Epithelial cell of esophagus (primary cell): Measurements from ENCODE around the gene TRIO.

Experiments
- DNase-seq: peaks from one replicate; pipeline ENCODE4 v3.0.0; 2010; ENCODE audit warnings: low read depth
- H3K4me3 ChIP-seq: 2 replicates; pipeline ENCODE4 v1.5.1; 2011; ENCODE audit warnings: mild to moderate bottlenecking, low read length, control low read depth
- CTCF ChIP-seq: IDR thresholded peaks from 2 replicates; pipeline ENCODE4 v1.5.1; 2011; ENCODE audit warnings: low read depth, mild to moderate bottlenecking, low read length, control low read depth, inconsistent platforms; ENCODE audit not compliant: insufficient read depth; ENCODE audit errors: missing control alignments

TRIO gene

DNA sequence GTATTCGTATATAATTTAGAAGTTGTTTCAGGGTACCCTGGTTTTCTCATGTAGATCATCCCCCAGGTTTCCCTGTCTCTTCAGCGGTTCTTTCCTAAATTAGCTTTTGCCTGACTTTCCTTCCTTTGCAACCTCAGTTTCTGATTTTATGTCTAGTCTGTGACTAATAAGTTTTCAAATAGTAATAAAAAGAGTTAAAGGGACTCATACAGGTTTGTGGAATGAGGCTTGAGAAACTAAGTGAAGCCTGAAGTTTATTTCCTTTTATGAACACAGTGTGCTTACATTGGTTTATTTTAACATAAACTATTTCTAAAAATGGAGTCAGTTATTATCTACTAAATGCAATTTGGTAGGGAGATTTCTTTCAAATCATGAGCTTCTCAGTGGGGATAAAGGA, 96.8 kb downstream of the TRIO start:
- TF ChIP-seq CTCF: no peak
- no peak for DNase-seq
- no peak overlapping the region for H3K4me3 ChIP-seq

DNA sequence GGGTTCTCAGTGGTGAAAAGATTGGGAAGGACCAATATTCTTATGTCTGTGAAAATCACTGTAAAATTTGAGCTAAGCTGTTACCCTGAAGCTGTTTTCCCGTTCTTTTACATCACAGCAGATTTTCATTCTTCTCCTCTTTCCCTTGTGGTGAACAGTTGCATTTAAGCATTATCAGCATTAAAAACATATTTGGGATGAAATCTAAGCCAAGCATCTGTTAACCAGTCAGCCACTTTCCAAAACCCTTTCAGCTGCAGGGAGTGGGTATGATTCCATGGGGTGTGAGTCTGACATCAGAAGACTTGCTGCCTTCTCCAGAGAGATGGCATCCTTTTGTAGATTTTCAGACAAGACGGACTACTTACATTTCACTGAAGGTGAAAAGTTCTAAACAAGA, 97.2 kb downstream of the TRIO start:
- no peak for TF ChIP-seq CTCF
- no peak overlapping the region for H3K4me3 ChIP-seq
- no peak for DNase-seq

- no peak for TF ChIP-seq CTCF
- H3K4me3 ChIP-seq: no peak overlapping the region
- no peak for DNase-seq
These were observed 98.0 kb downstream of the TRIO start for GRCh38 chr5:14241141-14241540.

GRCh38 chr5:14242447-14242846, 99.3 kb downstream of the TRIO start:
- H3K4me3 ChIP-seq: no peak overlapping the region
- DNase-seq: no peak
- TF ChIP-seq CTCF: no peak

- no peak overlapping the region for H3K4me3 ChIP-seq
- TF ChIP-seq CTCF: no peak
- no peak for DNase-seq
These were observed 99.8 kb downstream of the TRIO start for GRCh38 chr5:14242871-14243383.

DNA sequence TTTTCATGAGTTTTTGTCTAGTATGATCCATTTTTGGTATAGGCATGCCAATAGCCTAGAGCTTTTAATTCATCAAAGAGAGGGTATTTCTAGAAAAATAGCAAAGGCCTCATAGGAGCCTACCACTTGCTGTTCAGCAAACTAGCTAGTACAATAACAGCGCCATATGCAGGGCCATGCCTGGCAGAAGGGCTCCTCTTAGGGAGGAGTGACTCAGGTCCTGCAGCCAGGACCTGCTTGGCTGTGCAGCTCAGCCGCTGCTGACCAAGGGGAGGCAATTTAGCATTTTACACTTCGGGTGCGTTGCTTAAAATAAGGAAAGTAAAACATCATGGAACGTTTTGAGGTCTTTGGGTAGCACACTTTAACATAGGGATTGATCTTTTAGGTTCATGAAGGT, 100.6 kb downstream of the TRIO start:
- TF ChIP-seq CTCF: no peak
- no peak for DNase-seq
- no peak overlapping the region for H3K4me3 ChIP-seq

- TF ChIP-seq CTCF: no peak
- no peak overlapping the region for H3K4me3 ChIP-seq
- DNase-seq: no peak
These were observed 101.6 kb downstream of the TRIO start for GRCh38 chr5:14244721-14245120.
